Cardiac muscle cell (in vitro differentiated cells and primary cell): ENCODE data around the gene TPRG1L. TPM values are rescaled to one million over a fixed set of nuclear protein-coding genes. Genes with fewer than 3 reads are reported as not detected.

ENCODE experiments used
- DNase-seq, 2 donors: peaks; one replicate each; pipeline versions ENCODE4 v3.0.0 to v3.0.0-alpha.2; 2010 to 2017; ENCODE audit warnings: low read depth in 1 of 2, low spot score in 1 of 2
- H3K27ac ChIP-seq: fragments of 200-600 bp; sonication (generic); 2 replicates; pipeline ENCODE4 v1.5.1; 2016
- H3K27me3 ChIP-seq: fragments of 200-600 bp; sonication (generic); 2 replicates; pipeline ENCODE4 v1.6.0; 2016; ENCODE audit warnings: control low read depth
- H3K36me3 ChIP-seq: fragments of 200-600 bp; sonication (generic); 2 replicates; pipeline ENCODE4 v1.5.1; 2016; ENCODE audit warnings: control low read depth
- H3K4me1 ChIP-seq: fragments of 200-600 bp; sonication (generic); 2 replicates; pipeline ENCODE4 v1.8.1; 2017; ENCODE audit warnings: low read depth, mild to moderate bottlenecking, mixed run types
- H3K4me3 ChIP-seq: fragments of 200-600 bp; sonication (generic); 2 replicates; pipeline ENCODE4 v1.5.1; 2016; ENCODE audit warnings: mild to moderate bottlenecking
- H3K9me3 ChIP-seq: fragments of 200-600 bp; sonication (generic); 2 replicates; pipeline ENCODE4 v1.5.1; 2017; ENCODE audit warnings: low read depth, mild to moderate bottlenecking, control low read depth
- CTCF ChIP-seq: IDR thresholded peaks from 2 replicates; pipeline ENCODE4 v1.5.1; 2012; ENCODE audit warnings: low read depth, mild to moderate bottlenecking, low read length
- polyA plus RNA-seq: library from polyadenylated mRNA; unstranded; fragments of >200 nt; fragmentation: Nextera tagmentation; extraction: Ambion mirVana; gene quantifications from 2 replicates; pipeline ENCODE4 v1.2.1, GENCODE V29; 2016
- total RNA-seq: library from RNA; depleted of rRNA; stranded (reverse); fragments of >200 nt; gene quantifications from 2 replicates; pipeline ENCODE4 v1.2.3, GENCODE V29; 2016

The TPRG1L gene
- total and polyA plus RNA-seq, 2 experiments from 2014 or later, result 9.3 to 32.3 TPM

- H3K4me1 ChIP-seq, result no peaks in the 10 kb centered on the region
- no peak overlapping the region for H3K4me3 ChIP-seq
- TF ChIP-seq CTCF, result no peak
- H3K27me3 ChIP-seq, result peaks cover 28% of the 10 kb centered on the region
- no peaks in the 10 kb centered on the region for H3K9me3 ChIP-seq
- peak in 1 of 2 donors; percentile 36 for DNase-seq
- H3K36me3 ChIP-seq, result no peaks in the 10 kb centered on the region
- no peak overlapping the region for H3K27ac ChIP-seq
These were observed 49.6 kb downstream of the TPRG1L start for GRCh38 chr1:3674100-3675094.

GRCh38 chr1:3675436-3675835, 50.6 kb downstream of the TPRG1L start:
- peaks cover 21% of the 10 kb centered on the region for H3K27me3 ChIP-seq
- no peaks in the 10 kb centered on the region for H3K36me3 ChIP-seq
- DNase-seq, result no peak
- H3K9me3 ChIP-seq, result no peaks in the 10 kb centered on the region
- no peak for TF ChIP-seq CTCF
- H3K4me1 ChIP-seq, result no peaks in the 10 kb centered on the region
- H3K4me3 ChIP-seq, result no peak overlapping the region
- H3K27ac ChIP-seq, result no peak overlapping the region

GRCh38 chr1:3676581-3677470, 52.0 kb downstream of the TPRG1L start:
- H3K9me3 ChIP-seq, result no peaks in the 10 kb centered on the region
- peaks cover 8% of the 10 kb centered on the region for H3K27me3 ChIP-seq
- H3K4me1 ChIP-seq, result no peaks in the 10 kb centered on the region
- no peaks in the 10 kb centered on the region for H3K36me3 ChIP-seq
- no peak for TF ChIP-seq CTCF
- DNase-seq, result no peak
- no peak overlapping the region for H3K27ac ChIP-seq
- H3K4me3 ChIP-seq, result no peak overlapping the region

- peaks cover 2% of the 10 kb centered on the region for H3K27me3 ChIP-seq
- DNase-seq, result no peak
- no peak for TF ChIP-seq CTCF
These were observed 52.7 kb downstream of the TPRG1L start for GRCh38 chr1:3677484-3677883.

GRCh38 chr1:3678361-3679097, 53.7 kb downstream of the TPRG1L start:
- Histone ChIP-seq H3K9me3 (no peaks in the 10 kb centered on the region), H3K4me3 (no peak overlapping the region), H3K36me3 (no peaks in the 10 kb centered on the region), H3K27ac (no peak overlapping the region), H3K4me1 (no peaks in the 10 kb centered on the region), H3K27me3 (no peaks in the 10 kb centered on the region)
- no peak for DNase-seq
- no peak for TF ChIP-seq CTCF

More at GRCh38 chr1:3677484-3677883, 52.7 kb downstream of the TPRG1L start:
- no peaks in the 10 kb centered on the region for H3K9me3 ChIP-seq
- no peak overlapping the region for H3K4me3 ChIP-seq
- no peaks in the 10 kb centered on the region for H3K36me3 ChIP-seq
- H3K27ac ChIP-seq, result no peak overlapping the region
- H3K4me1 ChIP-seq, result no peaks in the 10 kb centered on the region
